SK-N-SH treated with all-trans-retinoic acid at 6 μM for 48 hours (cell line): Measurements from ENCODE around the gene SLC38A3.

ENCODE experiments used
- BACH2 ChIP-seq: fragments of 250-450 bp; sonication (Bioruptor Pico); IDR thresholded peaks from 2 replicates; pipeline ENCODE4 v1.9.0; 2021; ENCODE audit warnings: mild to moderate bottlenecking, borderline replicate concordance
- ESRRG ChIP-seq: fragments of 250-450 bp; sonication (Bioruptor Pico); IDR thresholded peaks from 2 replicates; pipeline ENCODE4 v1.6.1; 2021; ENCODE audit warnings: mild to moderate bottlenecking
- TOX ChIP-seq: fragments of 250-450 bp; sonication (Bioruptor Pico); IDR thresholded peaks from 2 replicates; pipeline ENCODE4 v1.8.0; 2021; ENCODE audit warnings: mild to moderate bottlenecking, moderate library complexity, borderline replicate concordance
- TSHZ2 ChIP-seq: fragments of 250-450 bp; sonication (Bioruptor Pico); IDR thresholded peaks from 2 replicates; pipeline ENCODE4 v1.5.0; 2020; ENCODE audit warnings: mild to moderate bottlenecking, moderate library complexity
- ZC3H10 ChIP-seq: fragments of 250-450 bp; sonication (Bioruptor Pico); IDR thresholded peaks from 2 replicates; pipeline ENCODE4 v1.5.1; 2021; ENCODE audit warnings: mild to moderate bottlenecking, moderate library complexity
- ZNF8 ChIP-seq: fragments of 450-650 bp; formaldehyde crosslinking; IDR thresholded peaks from 2 replicates; pipeline ENCODE4 v1.5.0; 2020; ENCODE audit warnings: mild to moderate bottlenecking, moderate library complexity
- TF ChIP-seq, protein P1 (sequence below): fragments of 250-450 bp; sonication (Bioruptor Pico); IDR thresholded peaks from 2 replicates; pipeline ENCODE4 v1.5.1; 2020; ENCODE audit warnings: low read depth, mild to moderate bottlenecking, moderate library complexity

DNA sequence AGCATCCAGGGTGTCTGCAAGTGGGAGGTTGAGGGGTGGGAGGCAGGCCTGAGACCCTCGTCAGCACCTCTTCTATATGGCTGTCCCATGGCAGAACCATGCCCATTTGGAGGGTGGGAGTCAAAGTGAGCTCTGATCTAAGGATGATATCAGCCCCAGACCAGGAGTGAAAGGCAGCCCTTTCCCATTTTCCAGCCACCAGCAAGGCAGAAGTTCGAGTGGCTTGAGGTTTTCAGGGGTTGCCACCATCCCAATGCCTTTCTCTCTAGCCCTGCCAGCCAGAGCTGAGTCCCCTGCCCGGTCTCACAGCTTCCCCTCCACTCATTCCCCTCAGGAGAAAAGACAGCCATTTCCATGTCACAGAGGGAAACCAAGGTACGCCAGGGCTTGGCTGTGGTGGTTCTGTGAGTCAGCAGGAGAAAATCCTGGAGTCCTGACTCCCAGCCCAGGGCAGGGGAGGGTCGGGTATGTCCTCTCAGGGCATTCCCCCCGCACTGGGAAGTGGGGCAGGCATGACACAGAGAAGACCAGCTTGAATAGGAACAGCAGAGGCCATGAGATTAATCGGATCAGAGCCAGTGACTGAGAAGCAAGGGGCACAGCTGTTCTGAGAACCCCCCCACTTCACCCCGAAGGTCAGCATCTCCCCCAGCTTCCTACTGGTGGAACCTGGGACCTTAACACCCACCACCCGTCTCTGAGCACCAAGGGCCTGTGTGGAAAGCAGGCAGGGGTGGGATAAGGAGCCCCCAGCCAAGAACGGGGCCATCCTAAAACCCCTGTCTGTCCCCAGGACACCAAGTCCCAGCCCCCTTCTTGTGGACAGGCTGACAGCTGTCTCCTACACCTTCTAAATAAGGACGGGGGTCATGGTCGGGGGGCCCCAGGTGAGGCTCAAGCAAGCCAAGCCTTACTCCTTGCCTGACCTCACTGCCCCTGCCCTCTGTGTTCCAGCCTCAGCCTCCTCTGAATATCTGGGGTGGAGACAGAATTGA is 965 bp upstream of the SLC38A3 start:
- TF ChIP-seq TOX (CRISPR knock-in tag) = no peak
- TF ChIP-seq TSHZ2 (CRISPR knock-in tag) = no peak
- TF ChIP-seq, protein P1, sequence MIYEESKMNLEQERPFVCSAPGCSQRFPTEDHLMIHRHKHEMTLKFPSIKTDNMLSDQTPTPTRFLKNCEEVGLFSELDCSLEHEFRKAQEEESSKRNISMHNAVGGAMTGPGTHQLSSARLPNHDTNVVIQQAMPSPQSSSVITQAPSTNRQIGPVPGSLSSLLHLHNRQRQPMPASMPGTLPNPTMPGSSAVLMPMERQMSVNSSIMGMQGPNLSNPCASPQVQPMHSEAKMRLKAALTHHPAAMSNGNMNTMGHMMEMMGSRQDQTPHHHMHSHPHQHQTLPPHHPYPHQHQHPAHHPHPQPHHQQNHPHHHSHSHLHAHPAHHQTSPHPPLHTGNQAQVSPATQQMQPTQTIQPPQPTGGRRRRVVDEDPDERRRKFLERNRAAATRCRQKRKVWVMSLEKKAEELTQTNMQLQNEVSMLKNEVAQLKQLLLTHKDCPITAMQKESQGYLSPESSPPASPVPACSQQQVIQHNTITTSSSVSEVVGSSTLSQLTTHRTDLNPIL = no peak
- no peak for TF ChIP-seq ZC3H10 (CRISPR knock-in tag)
- TF ChIP-seq ESRRG = no peak
- no peak for TF ChIP-seq BACH2 (CRISPR knock-in tag)
- TF ChIP-seq ZNF8 (CRISPR knock-in tag) = no peak
